Hematopoietic multipotent progenitor cell (in vitro differentiated cells): ENCODE measurements around the gene NSUN2. TPM values are rescaled to one million over a fixed set of nuclear protein-coding genes. Genes with fewer than 3 reads are reported as not detected.
A peak's percentile ranks its signal among the peaks of the same experiment; 100 is the strongest.
"Not testable (repeated sequence)": the region's sequence is repeated elsewhere in the genome, so short reads cannot be mapped to it uniquely, and the experiment has no call there.

Experiments
- DNase-seq, 3 donors: peaks; one replicate each; pipeline ENCODE4 v3.0.0-alpha.2; 2011 to 2015; ENCODE audit warnings: low read depth in 2 of 3, low spot score in 2 of 3
- total RNA-seq: library from RNA; depleted of rRNA; stranded (reverse); fragments of >200 nt; gene quantifications from one replicate; pipeline ENCODE4 v1.2.3, GENCODE V29; 2012

NSUN2 gene
- total RNA-seq, 1 donor, result 34.2 TPM

GRCh38 chr5:6645571-6646362, 12.9 kb upstream of the NSUN2 start:
- not testable (repeated sequence) for DNase-seq

- DNase-seq, result no peak
Measured at GRCh38 chr5:6644794-6645241, 12.0 kb upstream of the NSUN2 start.

GRCh38 chr5:6642655-6643054, 9.8 kb upstream of the NSUN2 start:
- no peak for DNase-seq

- DNase-seq, result no peak
Measured at GRCh38 chr5:6638236-6638635, 5.4 kb upstream of the NSUN2 start.

- DNase-seq, result no peak
Measured at GRCh38 chr5:6637590-6637989, 4.7 kb upstream of the NSUN2 start.

GRCh38 chr5:6637022-6637421, 4.2 kb upstream of the NSUN2 start:
- no peak for DNase-seq

- DNase-seq, result no peak
Measured at GRCh38 chr5:6636293-6636692, 3.4 kb upstream of the NSUN2 start.

GRCh38 chr5:6634788-6635430, 2.1 kb upstream of the NSUN2 start:
- DNase-seq, result no peak

- DNase-seq, result peak in 2 of 3 donors; percentile 18 to 42
Measured at GRCh38 chr5:6634306-6634705, 1.5 kb upstream of the NSUN2 start.

- no peak for DNase-seq
Measured at GRCh38 chr5:6633469-6634245, 813 bp upstream of the NSUN2 start.

GRCh38 chr5:6632324-6632887, 438 bp downstream of the NSUN2 start:
- DNase-seq, result peak in 1 of 3 donors; percentile 48

- DNase-seq, result no peak
Measured at GRCh38 chr5:6631441-6631840, 1.4 kb downstream of the NSUN2 start.

- DNase-seq, result no peak
Measured at GRCh38 chr5:6626508-6626907, 6.3 kb downstream of the NSUN2 start.

- DNase-seq, result no peak
Measured at GRCh38 chr5:6623941-6624340, 8.9 kb downstream of the NSUN2 start.

GRCh38 chr5:6623228-6623627, 9.6 kb downstream of the NSUN2 start:
- no peak for DNase-seq

- DNase-seq, result no peak
Measured at GRCh38 chr5:6616632-6617031, 16.2 kb downstream of the NSUN2 start.

- no peak for DNase-seq
Measured at GRCh38 chr5:6615034-6615815, 17.6 kb downstream of the NSUN2 start.

- no peak for DNase-seq
Measured at GRCh38 chr5:6611334-6612256, 21.2 kb downstream of the NSUN2 start.

- no peak for DNase-seq
Measured at GRCh38 chr5:6608016-6608415, 24.8 kb downstream of the NSUN2 start.
